ENCODE data around the gene KCNK3.

DNA sequence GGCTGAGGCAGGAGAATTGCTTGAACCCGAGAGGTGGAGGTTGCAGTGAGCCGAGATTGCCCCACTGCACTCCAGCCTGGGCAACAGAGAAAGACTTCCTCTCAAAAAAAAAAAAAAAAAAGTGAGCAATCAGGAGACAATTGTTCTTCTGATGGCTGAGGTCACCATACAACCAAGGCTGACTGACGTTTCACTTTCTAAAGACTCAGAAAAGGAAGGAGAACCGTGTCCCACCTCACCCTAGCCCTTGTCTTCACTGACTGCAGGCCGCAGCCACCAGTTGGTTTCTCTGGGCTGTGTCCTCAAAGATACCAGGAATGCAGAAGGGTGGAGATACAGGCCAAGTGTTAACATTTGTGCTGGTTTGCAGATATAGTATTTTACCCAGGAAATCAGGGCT, 63.8 kb downstream of the KCNK3 start:
- TF ChIP-seq, protein P1, sequence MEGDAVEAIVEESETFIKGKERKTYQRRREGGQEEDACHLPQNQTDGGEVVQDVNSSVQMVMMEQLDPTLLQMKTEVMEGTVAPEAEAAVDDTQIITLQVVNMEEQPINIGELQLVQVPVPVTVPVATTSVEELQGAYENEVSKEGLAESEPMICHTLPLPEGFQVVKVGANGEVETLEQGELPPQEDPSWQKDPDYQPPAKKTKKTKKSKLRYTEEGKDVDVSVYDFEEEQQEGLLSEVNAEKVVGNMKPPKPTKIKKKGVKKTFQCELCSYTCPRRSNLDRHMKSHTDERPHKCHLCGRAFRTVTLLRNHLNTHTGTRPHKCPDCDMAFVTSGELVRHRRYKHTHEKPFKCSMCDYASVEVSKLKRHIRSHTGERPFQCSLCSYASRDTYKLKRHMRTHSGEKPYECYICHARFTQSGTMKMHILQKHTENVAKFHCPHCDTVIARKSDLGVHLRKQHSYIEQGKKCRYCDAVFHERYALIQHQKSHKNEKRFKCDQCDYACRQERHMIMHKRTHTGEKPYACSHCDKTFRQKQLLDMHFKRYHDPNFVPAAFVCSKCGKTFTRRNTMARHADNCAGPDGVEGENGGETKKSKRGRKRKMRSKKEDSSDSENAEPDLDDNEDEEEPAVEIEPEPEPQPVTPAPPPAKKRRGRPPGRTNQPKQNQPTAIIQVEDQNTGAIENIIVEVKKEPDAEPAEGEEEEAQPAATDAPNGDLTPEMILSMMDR (IDR thresholded peaks at IDR 0.05 in 8 of 11, conservative IDR thresholded peaks at IDR 0.05 in 3 of 11), result no peak
- TF ChIP-seq POLR2A (IDR thresholded peaks at IDR 0.05), result no peak
- no peak for TF ChIP-seq POLR2AphosphoS5 (IDR thresholded peaks at IDR 0.05)

All from spleen (tissue), 7 donors.